Measurements from ENCODE around the gene LENEP.
A peak's percentile ranks its signal among the peaks of the same experiment; 100 is the strongest.

The LENEP gene

DNA sequence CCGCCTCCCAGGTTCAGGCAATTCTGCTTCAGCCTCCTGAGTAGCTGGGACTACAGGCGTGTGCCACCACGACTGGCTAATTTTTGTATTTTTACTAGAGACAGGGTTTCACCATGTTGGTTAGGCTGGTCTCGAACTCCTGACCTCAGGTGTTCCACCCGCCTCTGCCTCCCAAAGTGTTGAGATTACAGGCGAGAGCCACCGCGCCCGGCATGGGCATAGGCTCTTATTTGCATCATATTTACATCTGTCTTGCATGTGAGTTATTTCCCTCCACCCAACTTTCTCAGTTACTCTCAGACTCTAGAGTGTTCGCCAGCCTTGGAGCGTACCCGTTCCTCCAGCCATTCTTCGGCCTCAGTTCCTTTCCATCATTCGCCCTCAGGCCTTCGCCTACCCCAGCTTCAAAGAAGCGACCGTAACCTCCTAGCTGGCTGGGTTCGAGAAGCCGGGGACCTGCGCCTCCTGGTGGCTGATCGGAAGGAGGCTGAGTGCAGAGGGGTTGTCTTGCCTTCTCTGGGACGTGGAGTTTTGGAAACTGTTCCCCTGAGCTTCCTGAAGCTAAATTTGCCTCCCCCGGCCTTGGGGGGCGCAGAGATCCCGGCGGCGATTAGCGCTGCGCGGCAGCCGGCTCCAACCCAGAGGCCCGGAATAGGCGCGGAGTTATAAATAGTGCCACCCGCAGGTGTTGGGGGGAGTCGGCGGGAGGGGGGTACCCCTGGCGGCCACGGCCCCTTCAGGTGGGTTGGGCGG, 5.6 kb downstream of the LENEP start:
- peak; percentile 62 to 63 for DNase-seq (ENCODE audit: low read depth in 2 of 2)

DNA sequence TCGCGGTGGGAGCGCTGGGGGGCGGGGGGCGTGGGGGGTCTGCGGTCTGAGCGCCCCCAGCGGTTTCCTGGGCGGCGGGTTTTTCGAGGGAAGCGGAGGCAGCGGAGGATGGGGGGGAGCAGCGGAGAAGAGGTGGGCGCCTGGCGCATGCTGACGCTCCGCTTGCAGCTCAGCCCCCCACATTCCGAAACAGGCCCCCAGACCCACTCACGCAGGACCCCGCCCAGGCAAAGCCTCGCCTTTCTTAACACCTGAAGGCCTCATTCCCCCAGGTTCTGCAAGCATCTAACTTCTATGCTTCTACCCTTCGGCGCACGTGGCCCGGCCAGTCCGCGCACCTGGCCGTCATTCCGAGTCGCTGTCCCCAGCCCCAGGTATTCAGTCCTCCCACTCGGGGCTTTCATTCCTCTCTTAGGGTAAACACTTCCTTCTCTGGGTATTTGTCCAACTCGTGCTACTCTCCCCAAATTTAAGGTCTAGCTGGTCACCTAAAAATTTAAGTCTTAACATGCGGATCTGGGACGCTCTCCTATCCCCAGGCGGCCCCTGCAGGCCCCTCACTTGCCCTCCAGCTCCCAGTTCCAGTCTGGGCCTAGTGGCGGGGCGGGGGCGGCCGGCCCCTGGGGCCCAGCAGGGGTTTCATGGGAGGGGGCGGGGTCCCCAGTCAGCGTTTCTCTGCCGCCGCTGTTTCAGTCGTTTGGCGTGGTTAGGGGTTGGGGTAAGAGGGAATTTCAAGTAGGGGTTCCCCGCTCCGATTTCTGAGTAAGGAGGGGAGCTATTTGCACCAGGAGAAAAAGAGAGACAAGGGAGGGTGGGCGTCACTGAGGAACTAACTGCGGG, 6.4 kb downstream of the LENEP start:
- peak in 1 of 2 donors; percentile 63 for DNase-seq (ENCODE audit: low read depth in 2 of 2)

- DNase-seq (ENCODE audit: low read depth in 2 of 2): no peak
Observed at GRCh38 chr1:155000411-155000725, 7.0 kb downstream of the LENEP start.

DNA sequence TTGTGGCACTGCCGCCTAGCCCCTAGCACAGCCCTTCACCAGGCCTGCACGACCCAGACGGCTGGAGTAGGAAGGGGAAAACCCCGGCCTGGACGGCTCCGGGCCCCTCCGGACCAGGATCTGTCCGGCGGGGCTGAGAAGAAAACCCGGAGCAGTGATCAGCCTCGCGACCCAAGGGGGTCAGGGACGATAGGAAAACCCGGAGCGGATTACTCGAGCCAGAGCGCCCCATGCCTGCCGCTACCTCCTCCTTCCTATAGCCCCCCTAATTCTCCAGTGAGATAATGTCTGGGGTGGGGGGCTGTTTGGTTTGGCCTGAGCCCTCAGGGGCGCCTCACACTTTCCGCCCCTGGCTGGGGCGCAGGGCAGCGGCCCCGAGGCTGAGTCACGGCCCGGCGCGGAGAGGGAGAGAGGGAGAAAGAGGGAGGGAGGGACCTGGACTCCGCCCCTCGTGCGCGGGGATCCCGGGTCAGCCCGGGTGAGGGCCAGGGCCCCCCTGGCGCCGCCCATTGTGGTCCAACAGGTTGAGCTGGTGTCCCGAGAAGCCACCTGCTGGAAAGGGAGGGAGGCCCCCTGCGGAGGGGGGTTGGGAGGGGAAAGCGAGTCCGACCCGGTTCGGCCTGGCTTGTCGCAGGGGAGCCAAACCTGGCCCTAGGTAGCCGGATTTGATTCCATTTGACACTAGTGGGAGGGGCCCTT, 7.5 kb downstream of the LENEP start:
- peak; percentile 60 to 75 for DNase-seq (ENCODE audit: low read depth in 2 of 2)

DNA sequence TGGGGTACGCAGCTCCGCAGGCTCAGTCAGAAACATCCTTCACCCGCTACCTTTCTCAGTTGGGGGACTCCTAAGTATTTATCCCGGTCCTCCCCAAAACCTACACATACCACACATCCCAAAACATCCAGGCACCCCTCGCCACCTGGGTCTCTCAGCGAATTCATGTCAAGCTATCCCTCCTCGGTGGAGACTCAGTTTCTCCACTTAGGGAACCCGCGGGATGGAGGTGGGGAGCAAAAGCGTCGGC, 8.0 kb downstream of the LENEP start:
- no peak for DNase-seq (ENCODE audit: low read depth in 2 of 2)

DNA sequence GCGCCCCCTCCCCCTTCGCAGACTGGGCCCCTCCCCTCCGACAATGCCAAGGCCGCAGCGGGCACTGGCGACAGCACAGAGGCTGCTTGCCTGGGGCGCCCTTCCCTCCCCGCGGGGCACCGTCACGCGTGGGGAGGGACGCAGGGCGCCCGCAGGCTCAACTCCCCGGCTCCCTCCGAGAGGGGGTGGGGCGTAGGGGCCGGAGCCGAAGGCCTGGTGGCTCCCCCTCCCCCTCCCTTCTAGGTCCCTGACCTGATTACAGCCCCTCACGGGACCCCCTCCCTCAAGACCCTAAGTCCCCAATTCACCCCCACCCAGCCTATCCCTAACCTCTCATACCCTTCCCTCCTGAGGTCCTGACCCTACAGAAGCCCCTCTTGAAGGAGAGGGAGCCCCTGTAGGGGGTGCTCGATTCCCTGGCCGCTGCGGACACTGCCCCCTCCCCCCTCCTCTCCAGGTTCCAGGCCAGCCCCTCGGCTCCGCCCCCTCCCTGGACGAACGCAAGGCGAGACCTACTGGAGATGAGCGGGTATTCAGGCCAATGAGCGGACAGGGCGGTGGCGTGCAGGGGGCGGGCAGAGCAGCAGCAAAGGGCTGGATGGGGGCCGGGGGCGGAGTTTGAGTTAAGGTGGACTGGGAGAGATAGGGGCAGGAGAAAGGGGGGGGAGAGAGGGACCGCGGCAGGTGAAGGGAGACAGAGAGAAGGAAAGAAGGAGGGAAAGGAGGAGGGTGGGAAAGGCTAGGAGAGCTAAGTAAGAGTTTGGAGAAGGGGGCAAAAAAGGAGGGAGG, 8.5 kb downstream of the LENEP start:
- peak; percentile 97 to 98 for DNase-seq (ENCODE audit: low read depth in 2 of 2)

GRCh38 chr1:155002464-155003226, 9.3 kb downstream of the LENEP start, which contains the start of gene ZBTB7B:
ZBTB7B (plus strand) TSS chr1:155002802; CDS start chr1:155014661, 11,859 bp downstream.
- no peak for DNase-seq (ENCODE audit: low read depth in 2 of 2)

DNA sequence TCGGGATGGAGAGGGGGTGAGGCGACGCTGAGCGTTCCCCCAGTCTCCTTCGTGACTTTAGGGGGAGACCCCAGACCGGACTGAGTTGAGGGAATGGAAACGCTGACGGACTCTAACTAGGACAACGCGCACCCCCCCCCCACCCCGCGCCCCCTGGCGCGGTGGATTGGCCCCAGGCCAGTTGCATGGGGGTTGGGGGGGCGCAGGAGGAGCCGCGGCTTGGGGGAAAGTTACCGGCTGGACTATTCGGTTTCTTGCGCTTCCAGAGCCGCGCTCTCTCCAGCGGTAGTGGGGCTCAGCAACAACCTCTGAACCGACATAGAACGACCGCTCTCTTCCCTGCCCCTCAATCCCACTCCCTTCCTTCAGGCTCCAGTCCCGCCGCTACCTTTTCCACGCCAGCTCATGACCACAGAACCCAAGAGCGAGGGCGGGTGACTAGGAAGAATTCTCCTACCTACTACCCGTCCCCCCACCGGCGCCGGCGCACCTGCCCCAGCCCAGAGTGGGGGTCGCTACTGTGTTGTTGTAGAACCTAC, 9.9 kb downstream of the LENEP start:
- DNase-seq (ENCODE audit: low read depth in 2 of 2): no peak

DNA sequence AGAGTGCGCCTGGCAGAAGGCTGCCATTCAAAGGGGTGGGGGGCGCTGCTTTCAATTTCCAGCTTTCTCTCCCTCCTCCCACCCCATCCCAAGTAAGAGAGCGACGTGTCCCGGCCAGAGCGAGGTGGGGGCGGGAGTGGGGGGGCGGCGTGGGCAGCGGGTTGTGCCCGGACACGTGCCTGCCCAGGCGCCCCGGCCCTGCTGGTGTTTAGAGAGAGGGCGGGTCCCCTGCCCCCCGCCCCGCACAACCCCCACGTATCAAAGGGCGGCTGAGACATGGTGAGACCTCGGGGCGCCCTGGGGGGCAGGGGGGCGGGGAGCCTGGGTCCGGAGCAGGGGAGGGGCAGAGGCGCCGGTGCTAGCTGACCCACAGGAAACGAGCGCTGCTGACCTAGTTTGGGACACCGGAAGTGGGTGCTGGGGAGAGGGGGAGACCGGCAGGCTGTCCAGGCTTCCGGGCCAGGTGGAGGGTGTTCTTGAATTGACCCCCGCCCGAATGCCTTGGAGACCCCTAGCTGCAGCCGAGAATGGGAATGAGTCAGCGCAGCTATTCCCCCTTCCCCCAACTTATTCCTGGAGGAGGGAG, 10.5 kb downstream of the LENEP start:
- no peak for DNase-seq (ENCODE audit: low read depth in 2 of 2)

DNA sequence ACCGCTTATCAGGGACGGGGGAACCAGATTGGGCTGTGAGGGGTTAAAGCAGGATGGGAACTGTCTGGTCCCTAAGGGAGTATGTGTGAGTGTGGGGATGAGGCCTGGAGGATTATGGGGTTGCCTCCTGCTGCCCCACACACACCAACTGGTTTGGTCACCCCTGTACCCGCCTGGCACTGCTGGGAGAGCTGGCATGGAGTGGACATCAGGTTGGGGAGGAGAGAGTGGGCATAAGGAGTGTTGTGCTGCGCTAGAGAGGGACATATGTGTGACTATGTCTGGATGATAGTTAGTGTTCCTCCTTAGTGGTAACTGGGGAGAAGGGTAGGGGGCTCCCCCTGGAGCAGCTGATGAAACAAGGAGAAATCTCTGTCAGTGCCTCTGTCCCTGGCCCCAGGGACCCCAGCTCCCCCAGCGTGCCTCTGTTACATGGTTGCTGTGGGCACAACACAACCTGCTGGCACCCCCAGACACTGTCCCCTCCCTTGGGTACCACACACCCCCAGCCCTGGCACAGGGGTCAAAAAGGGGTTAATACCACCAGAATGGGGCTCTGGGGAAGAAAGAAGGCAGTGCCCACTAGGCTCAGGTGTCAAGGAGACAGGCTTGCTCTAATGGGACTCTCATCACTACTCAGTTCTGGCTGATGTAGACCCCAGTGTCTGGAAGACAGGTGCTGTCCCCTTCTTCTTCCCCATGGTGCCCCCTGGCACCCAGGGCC, 11.1 kb downstream of the LENEP start:
- DNase-seq (ENCODE audit: low read depth in 2 of 2): no peak

- no peak for DNase-seq (ENCODE audit: low read depth in 2 of 2)
Observed at GRCh38 chr1:155005076-155006011, 12.0 kb downstream of the LENEP start.

DNA sequence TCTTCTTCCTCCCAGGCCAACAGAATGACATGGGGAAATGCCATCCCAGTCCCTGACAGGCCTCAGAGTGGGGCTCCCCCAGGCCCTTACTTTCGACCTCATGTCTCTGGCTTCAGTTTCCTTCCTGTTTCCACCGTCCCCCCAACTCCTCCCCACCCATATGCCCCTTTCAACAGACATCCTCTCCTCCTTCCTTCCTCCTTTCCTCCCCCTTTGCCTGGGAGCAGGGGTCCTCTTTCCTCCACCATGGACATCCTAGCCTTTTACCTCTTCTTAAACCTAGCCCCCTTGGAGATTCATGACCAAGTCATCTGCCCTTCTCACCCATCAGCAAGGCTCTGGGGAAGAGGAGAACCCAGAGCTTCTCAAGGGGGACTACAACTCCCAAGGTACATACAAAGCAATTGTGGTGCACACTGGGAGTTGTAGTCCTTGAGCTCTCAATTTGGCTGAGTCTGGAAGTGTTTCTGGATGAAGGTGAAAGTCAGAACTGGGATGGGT, 13.3 kb downstream of the LENEP start:
- DNase-seq (ENCODE audit: low read depth in 2 of 2): no peak

- no peak for DNase-seq (ENCODE audit: low read depth in 2 of 2)
Observed at GRCh38 chr1:155007251-155007828, 14.0 kb downstream of the LENEP start.

DNA sequence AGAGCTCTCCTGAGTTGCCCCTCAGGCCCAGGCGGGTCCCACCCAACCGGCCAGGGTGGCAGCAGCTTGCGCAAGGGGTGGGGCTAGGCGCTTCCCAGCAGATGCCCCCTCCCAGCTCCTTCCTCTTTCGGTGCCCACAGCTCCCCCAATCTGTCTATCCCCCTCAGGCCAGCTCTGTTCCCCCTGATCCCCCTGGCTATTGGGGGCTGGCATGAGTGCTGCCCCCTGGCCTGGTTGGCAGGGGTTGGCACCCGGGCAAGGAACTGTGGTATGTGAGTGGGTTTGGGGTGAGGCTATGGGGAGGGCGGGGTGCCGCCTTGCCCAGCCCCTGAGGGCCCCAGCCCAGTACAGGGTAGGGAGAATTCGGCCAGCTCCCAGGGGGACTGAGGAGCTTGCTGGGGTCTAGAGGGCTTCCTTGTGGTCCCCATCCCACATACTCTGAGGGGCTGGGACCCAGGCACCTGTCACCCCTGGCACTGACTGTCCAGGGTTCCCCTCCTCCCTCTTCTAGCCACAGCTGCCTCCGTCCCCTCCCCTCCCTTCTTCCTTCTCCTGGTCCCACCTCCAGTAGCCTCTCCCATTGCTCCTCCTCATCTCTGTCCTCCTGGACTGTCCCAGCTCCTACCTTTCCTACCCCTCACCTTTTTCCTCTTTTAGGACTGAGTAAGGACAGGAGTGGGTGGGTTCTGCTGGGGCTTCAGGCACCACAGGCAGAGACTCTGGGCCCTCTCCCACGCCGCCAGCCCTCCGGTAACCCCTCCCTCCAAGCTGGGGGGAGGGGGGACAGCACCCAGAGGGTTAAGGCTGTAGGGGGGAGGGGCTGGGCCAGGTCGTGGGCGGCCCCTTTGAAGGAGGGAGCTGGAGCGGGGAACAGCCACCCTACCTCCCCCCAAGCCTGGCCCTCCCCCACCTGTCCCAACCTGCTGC, 14.9 kb downstream of the LENEP start:
- no peak for DNase-seq (ENCODE audit: low read depth in 2 of 2)

DNA sequence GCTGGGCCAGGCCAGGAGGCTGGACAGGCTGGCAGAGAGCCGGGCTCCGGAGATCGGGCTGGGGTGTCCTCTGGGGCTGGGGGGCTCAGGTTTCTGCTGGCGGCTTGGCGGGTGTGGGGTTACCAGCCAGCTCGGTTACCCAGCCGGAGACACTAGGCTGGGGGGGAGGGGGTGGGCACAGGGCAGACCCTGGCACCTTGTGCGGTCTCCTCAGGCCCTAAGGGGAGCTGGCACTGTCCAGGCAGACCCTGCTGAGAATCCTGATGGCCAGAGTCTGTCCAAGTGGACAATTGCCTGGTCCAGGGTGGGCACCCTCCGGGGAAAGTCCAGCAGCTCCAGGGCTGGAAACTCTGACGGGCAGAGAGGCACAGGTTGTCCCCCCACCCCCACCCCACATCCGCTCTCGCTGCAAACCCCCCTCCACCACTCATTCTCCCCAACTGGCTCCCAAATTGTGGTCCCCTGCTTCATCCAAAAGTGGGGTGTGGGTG, 15.9 kb downstream of the LENEP start:
- DNase-seq (ENCODE audit: low read depth in 2 of 2): no peak

DNA sequence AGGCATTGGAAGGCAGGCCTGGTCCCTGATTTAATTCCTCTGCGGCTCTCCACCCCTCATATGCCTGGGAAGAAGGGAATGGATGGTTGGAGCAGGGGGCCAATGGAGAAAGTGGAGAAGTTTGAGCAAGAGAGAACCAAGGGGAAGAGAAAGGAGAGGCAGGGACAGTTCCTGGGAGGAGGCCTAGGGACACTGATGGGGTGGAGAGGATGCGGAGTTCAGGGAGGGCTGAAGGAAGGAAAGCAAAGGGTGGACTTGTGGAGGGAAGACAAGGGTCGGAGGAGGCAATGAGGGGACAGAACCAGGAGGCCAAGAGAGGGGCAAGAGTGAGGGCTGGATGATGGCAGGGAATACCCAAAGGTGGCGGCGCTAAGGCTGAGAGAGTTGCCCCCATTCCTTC, 16.4 kb downstream of the LENEP start:
- no peak for DNase-seq (ENCODE audit: low read depth in 2 of 2)
